Medulla oblongata (tissue), 1 donor: Measurements from ENCODE around the gene SMCHD1.
"Not testable (repeated sequence)": the region's sequence is repeated elsewhere in the genome, so short reads cannot be mapped to it uniquely, and the experiment has no call there.

Source experiments
- DNase-seq: peaks from one replicate; pipeline ENCODE4 v3.0.0-alpha.2; 2015; ENCODE audit errors: extremely low spot score

SMCHD1 gene

DNA sequence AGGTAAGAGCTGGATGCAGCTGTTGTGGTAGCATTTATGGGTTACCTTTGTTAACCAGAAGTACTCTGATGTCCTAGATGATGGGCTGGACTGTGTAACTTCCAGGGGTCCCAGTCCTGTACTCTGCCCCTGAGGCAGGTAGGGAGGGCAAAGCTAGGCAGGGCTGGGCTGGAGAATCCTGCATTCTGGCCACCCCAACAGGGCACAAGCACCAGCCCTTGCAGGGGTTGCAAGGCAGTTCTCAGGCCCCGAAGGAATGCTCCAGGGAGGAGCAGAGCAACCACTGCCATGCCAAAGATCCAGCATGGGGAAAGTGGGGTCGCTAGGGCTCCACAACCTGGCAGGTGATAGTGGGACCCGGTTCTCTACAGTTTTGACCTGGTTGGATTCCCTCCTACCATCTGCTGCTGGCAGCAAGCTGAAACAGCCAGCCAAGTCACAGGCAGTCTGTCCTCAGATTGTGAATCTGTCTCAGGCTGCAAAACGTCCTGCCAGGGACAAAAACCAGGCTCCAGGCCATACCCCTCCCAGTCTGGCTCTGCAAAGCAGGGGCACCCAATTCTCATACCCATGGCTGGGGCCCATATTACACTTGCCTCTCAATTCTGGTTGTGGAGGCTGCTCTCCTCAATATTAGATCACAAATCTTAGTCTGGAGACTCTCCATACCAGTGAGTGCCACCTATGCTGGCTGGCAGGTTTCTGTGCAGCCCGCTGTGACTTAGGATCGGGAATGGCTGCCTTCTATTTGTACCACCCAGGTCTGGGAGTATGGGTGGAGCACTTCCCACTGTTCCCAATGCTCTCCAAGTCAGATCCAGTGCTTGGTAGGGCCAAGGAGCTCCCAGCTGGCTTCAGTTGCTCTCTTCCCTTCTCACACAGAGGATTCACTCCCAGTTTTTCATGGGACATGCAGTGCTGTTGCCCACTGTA, 61.1 kb downstream of the SMCHD1 start:
- DNase-seq = peak; percentile 15

DNA sequence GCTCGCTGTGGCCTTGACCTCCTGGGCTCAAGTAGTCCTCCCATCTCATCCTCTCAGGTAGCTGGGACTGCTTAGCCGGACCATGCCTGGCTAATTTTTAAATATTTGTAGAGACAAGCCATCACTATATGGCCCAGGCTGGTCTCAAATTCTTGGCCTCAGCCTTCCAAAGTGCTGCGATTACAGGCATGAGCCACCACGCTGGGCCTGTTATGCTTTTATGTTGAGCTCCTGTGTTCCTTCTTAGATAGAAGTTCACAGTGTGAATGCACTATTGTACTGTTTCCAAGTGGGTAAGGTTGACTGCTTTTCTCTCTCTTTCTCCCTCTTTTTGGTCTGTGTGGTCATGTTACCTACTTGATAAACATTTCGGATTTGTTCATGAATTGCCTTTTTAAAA, 61.9 kb downstream of the SMCHD1 start:
- no peak for DNase-seq

- DNase-seq = no peak
These were observed 63.5 kb downstream of the SMCHD1 start for GRCh38 chr18:2719040-2719439.

GRCh38 chr18:2723207-2723606, 67.7 kb downstream of the SMCHD1 start:
- no peak for DNase-seq

GRCh38 chr18:2729757-2730156, 74.2 kb downstream of the SMCHD1 start:
- DNase-seq = no peak

GRCh38 chr18:2736823-2737222, 81.3 kb downstream of the SMCHD1 start:
- DNase-seq = no peak

GRCh38 chr18:2740082-2740481, 84.6 kb downstream of the SMCHD1 start:
- not testable (repeated sequence) for DNase-seq

GRCh38 chr18:2746274-2746673, 90.7 kb downstream of the SMCHD1 start:
- no peak for DNase-seq

DNA sequence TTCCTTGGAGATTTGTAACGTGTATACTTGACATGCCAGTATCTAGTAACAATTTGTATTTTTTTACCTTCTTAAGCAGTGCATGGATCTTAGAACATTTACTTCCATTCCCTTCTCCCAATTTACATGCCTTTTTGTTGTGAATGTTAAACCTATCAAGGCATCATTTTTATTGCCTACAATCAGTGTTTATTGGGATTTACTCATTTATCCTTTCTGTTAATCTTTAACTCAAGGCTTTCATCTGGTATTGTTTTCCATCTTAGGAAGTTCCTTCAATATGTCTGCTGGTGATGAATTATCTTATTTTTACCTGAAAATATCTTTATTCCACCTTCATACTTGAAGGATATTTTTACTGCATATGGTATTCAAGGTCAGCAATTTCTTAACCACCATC, 102.8 kb downstream of the SMCHD1 start:
- DNase-seq = no peak

DNA sequence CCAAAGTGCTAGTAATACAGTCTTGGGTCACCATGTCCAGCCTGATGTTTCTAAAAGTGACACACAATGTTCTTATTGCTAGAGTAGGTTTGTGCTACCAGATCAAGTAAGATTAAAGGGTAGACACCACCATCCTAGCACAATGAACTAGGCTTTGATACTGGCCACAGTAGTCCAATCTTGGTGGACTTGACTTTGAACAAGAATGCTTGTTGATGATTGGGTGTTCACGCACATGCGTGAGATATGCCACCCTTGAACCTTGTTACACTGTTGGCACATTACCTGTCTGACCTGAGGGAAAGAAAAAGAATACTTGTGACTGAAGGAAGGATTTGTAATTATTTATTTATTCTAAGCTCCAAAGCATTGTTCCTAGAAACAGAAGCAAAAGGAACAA, 119.1 kb downstream of the SMCHD1 start:
- no peak for DNase-seq

DNA sequence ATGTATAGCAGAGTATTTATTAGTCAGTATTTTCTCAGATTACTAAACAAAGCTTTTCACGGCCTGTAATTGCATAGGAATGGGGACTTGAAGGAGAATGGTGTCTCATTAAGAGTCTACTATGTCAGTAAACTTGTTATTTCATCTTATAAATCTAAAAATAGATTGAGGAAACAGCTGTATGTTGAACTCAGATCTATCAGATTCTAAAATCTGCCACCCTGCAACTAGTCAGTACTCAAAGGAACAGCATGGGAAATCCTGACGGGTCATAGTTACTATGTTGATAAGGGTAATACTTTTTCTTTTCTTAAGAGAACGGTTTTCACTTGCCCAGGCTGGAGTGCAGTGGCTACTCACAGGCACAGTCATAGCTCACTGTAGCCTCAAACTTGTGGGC, 121.1 kb downstream of the SMCHD1 start:
- no peak for DNase-seq

GRCh38 chr18:2777241-2777640, 121.7 kb downstream of the SMCHD1 start:
- DNase-seq = no peak

GRCh38 chr18:2780750-2781149, 125.2 kb downstream of the SMCHD1 start:
- DNase-seq = no peak

DNA sequence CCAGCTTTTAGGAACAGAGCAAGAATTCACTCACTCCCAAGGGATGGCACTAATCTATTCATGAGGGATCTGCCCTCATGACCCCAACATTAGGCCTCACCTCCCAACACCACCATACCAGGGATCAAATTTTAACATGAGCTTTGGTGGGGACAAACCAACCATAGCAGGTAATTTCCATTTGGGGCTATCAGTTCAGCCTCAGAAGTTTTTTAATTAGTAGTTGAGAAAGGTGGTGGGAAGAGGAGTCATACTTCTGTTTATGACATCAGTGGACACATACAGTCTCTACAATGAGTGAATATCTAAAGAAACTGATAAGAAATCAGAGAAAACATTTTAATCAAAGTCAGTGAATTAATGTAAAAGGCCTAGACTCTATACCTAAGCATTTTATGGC, 131.7 kb downstream of the SMCHD1 start:
- no peak for DNase-seq

DNA sequence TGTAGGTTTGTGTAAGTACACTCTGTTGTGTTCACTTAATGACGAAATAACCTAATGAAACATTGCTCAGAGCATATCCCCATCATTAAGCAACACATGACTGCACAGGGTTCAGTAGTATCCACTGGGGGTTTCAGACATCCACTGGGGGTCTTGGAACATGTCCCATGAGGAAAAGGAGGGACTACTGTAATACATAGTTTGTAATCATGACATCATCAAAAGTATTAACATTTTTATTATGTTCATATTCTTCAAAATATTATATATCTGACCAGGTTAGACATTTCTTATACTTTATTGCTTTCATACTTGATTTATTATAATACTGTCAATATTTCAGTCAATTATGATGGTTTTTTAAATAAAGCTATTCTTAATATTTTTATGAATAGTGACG, 136.9 kb downstream of the SMCHD1 start:
- no peak for DNase-seq

GRCh38 chr18:2794159-2794558, 138.6 kb downstream of the SMCHD1 start:
- no peak for DNase-seq

GRCh38 chr18:2797951-2798350, 142.4 kb downstream of the SMCHD1 start:
- DNase-seq = no peak

GRCh38 chr18:2799369-2799768, 143.8 kb downstream of the SMCHD1 start:
- no peak for DNase-seq

GRCh38 chr18:2805970-2806943, 150.7 kb downstream of the SMCHD1 start:
- no peak for DNase-seq

GRCh38 chr18:2808640-2809039, 153.1 kb downstream of the SMCHD1 start:
- not testable (repeated sequence) for DNase-seq

- not testable (repeated sequence) for DNase-seq
These were observed 154.2 kb downstream of the SMCHD1 start for GRCh38 chr18:2809666-2810183.

DNA sequence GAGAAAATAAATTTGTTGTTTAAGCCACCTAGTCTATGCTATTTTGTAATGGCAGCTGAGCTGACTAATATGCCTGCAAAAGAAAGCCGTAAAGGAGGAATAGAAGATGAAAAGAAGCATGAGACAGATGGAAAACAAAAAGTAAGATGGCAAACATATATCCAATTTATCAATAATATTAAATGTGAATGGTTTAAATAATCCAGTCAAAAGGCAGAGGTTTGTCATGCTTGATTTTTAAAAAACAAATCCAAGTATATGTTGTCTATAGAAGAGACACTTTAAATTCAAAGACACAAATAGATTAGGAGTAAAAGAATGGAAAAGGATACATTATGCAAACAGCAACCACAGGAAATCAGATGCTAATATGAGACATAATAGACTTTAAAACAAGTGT, 155.9 kb downstream of the SMCHD1 start:
- DNase-seq = no peak
